Measurements from ENCODE around the gene CLCN4.

- no peak for TF ChIP-seq POLR2A (IDR thresholded peaks at IDR 0.05)
- TF ChIP-seq CTCF (IDR thresholded peaks at IDR 0.05): no peak
These were observed 29.9 kb upstream of the CLCN4 start for GRCh38 chrX:10126834-10127233.
